ENCODE results near the gene TBX19.

TBX19 gene

GRCh38 chr1:168280296-168280927 is at the start of gene TBX19:
Gene TBX19, plus strand, starts transcription at chr1:168280877. Its CDS starts 214 bp downstream, at chr1:168281091.
- DNase-seq (ENCODE audit: low spot score in 2 of 2) (no peak), ATAC-seq (no peak)
- Mint-ChIP-seq H3K36me3 (no peaks in the 10 kb centered on the region), H3K27ac (no peak within 1 kb of the TSS), H3K4me3 (no peak within 1 kb of the TSS), H3K9me3 (no peaks in the 10 kb centered on the region), H3K4me1 (peaks cover 7% of the 10 kb centered on the region)

- Mint-ChIP-seq H3K4me3 (peak overlapping the region; percentile 30), H3K36me3 (peaks cover 94% of the 10 kb centered on the region), H3K27ac (no peak overlapping the region), H3K9me3 (no peaks in the 10 kb centered on the region), H3K4me1 (peaks cover 71% of the 10 kb centered on the region)
- peak; percentile 82 for ATAC-seq
- peak in 1 of 2 donors; percentile 65 for DNase-seq (ENCODE audit: low spot score in 2 of 2)
These were observed 45.7 kb upstream of the TBX19 start for GRCh38 chr1:168234846-168235547.

GRCh38 chr1:168235548-168235885 is 45.2 kb upstream of the TBX19 start:
- peaks cover 70% of the 10 kb centered on the region for H3K4me1 Mint-ChIP-seq
- peak; percentile 3 for ATAC-seq
- H3K9me3 Mint-ChIP-seq: no peaks in the 10 kb centered on the region

GRCh38 chr1:168235937-168236336 is 44.7 kb upstream of the TBX19 start:
- Mint-ChIP-seq H3K4me1 (peaks cover 66% of the 10 kb centered on the region), H3K36me3 (peaks cover 97% of the 10 kb centered on the region), H3K9me3 (no peaks in the 10 kb centered on the region), H3K27ac (peak overlapping the region; percentile 2), H3K4me3 (no peak overlapping the region)
- no peak for DNase-seq (ENCODE audit: low spot score in 2 of 2)
- no peak for ATAC-seq

More at GRCh38 chr1:168235548-168235885, 45.2 kb upstream of the TBX19 start:
- H3K27ac Mint-ChIP-seq: no peak overlapping the region
- peak overlapping the region; percentile 30 for H3K4me3 Mint-ChIP-seq
- DNase-seq (ENCODE audit: low spot score in 2 of 2): no peak
- peaks cover 97% of the 10 kb centered on the region for H3K36me3 Mint-ChIP-seq

- peaks cover 99% of the 10 kb centered on the region for H3K36me3 Mint-ChIP-seq
- ATAC-seq (peak; percentile 90), DNase-seq (ENCODE audit: low spot score in 2 of 2) (no peak)
- no peak overlapping the region for H3K4me3 Mint-ChIP-seq
- peaks cover 57% of the 10 kb centered on the region for H3K4me1 Mint-ChIP-seq
- no peaks in the 10 kb centered on the region for H3K9me3 Mint-ChIP-seq
- no peak overlapping the region for H3K27ac Mint-ChIP-seq
These were observed 43.7 kb upstream of the TBX19 start for GRCh38 chr1:168236836-168237611.

GRCh38 chr1:168243198-168243597 is 37.5 kb upstream of the TBX19 start:
- Mint-ChIP-seq H3K4me3 (no peak overlapping the region), H3K9me3 (no peaks in the 10 kb centered on the region), H3K27ac (no peak overlapping the region), H3K4me1 (peaks cover 46% of the 10 kb centered on the region), H3K36me3 (peaks cover 100% of the 10 kb centered on the region)
- DNase-seq (ENCODE audit: low spot score in 2 of 2) (no peak), ATAC-seq (no peak)

GRCh38 chr1:168243636-168244212 is 37.0 kb upstream of the TBX19 start:
- no peak overlapping the region for H3K4me3 Mint-ChIP-seq
- H3K4me1 Mint-ChIP-seq: peaks cover 51% of the 10 kb centered on the region
- H3K9me3 Mint-ChIP-seq: no peaks in the 10 kb centered on the region
- ATAC-seq: peak; percentile 75
- peak in 1 of 2 donors; percentile 41 for DNase-seq (ENCODE audit: low spot score in 2 of 2)
- H3K36me3 Mint-ChIP-seq: peaks cover 100% of the 10 kb centered on the region
- H3K27ac Mint-ChIP-seq: peak overlapping the region; percentile 32

- H3K4me1 Mint-ChIP-seq: peaks cover 58% of the 10 kb centered on the region
- H3K9me3 Mint-ChIP-seq: no peaks in the 10 kb centered on the region
- H3K4me3 Mint-ChIP-seq: no peak overlapping the region
- no peak overlapping the region for H3K27ac Mint-ChIP-seq
- DNase-seq (ENCODE audit: low spot score in 2 of 2): no peak
- no peak for ATAC-seq
- H3K36me3 Mint-ChIP-seq: peaks cover 100% of the 10 kb centered on the region
These were observed 35.6 kb upstream of the TBX19 start for GRCh38 chr1:168245042-168245441.

- DNase-seq (ENCODE audit: low spot score in 2 of 2): no peak
- peaks cover 100% of the 10 kb centered on the region for H3K36me3 Mint-ChIP-seq
- H3K4me3 Mint-ChIP-seq: no peak overlapping the region
- H3K27ac Mint-ChIP-seq: no peak overlapping the region
- ATAC-seq: no peak
- peaks cover 64% of the 10 kb centered on the region for H3K4me1 Mint-ChIP-seq
- no peaks in the 10 kb centered on the region for H3K9me3 Mint-ChIP-seq
These were observed 34.2 kb upstream of the TBX19 start for GRCh38 chr1:168246506-168246905.

GRCh38 chr1:168252204-168252733 is 28.4 kb upstream of the TBX19 start:
- peaks cover 2% of the 10 kb centered on the region for H3K9me3 Mint-ChIP-seq
- no peak for ATAC-seq
- no peak for DNase-seq (ENCODE audit: low spot score in 2 of 2)
- H3K4me1 Mint-ChIP-seq: peaks cover 27% of the 10 kb centered on the region
- peaks cover 77% of the 10 kb centered on the region for H3K36me3 Mint-ChIP-seq
- H3K27ac Mint-ChIP-seq: peak overlapping the region; percentile 15
- H3K4me3 Mint-ChIP-seq: no peak overlapping the region

- DNase-seq (ENCODE audit: low spot score in 2 of 2): no peak
- Mint-ChIP-seq H3K36me3 (peaks cover 39% of the 10 kb centered on the region), H3K9me3 (peaks cover 2% of the 10 kb centered on the region), H3K27ac (no peak overlapping the region), H3K4me3 (no peak overlapping the region), H3K4me1 (peaks cover 22% of the 10 kb centered on the region)
- no peak for ATAC-seq
These were observed 24.5 kb upstream of the TBX19 start for GRCh38 chr1:168256164-168256563.

- H3K27ac Mint-ChIP-seq: no peak overlapping the region
- DNase-seq (ENCODE audit: low spot score in 2 of 2): no peak
- H3K9me3 Mint-ChIP-seq: peaks cover 2% of the 10 kb centered on the region
- H3K4me1 Mint-ChIP-seq: peaks cover 28% of the 10 kb centered on the region
- H3K4me3 Mint-ChIP-seq: no peak overlapping the region
- H3K36me3 Mint-ChIP-seq: peaks cover 31% of the 10 kb centered on the region
- no peak for ATAC-seq
These were observed 23.3 kb upstream of the TBX19 start for GRCh38 chr1:168257397-168257796.

- Mint-ChIP-seq H3K27ac (no peak overlapping the region), H3K36me3 (peaks cover 23% of the 10 kb centered on the region), H3K4me3 (no peak overlapping the region), H3K4me1 (peaks cover 28% of the 10 kb centered on the region), H3K9me3 (peaks cover 2% of the 10 kb centered on the region)
- ATAC-seq: no peak
- no peak for DNase-seq (ENCODE audit: low spot score in 2 of 2)
These were observed 21.1 kb upstream of the TBX19 start for GRCh38 chr1:168259567-168259966.

GRCh38 chr1:168260393-168260792 is 20.3 kb upstream of the TBX19 start:
- ATAC-seq (no peak), DNase-seq (ENCODE audit: low spot score in 2 of 2) (no peak)
- Mint-ChIP-seq H3K27ac (no peak overlapping the region), H3K4me3 (no peak overlapping the region), H3K36me3 (peaks cover 15% of the 10 kb centered on the region), H3K4me1 (peaks cover 28% of the 10 kb centered on the region), H3K9me3 (no peaks in the 10 kb centered on the region)

- no peaks in the 10 kb centered on the region for H3K9me3 Mint-ChIP-seq
- no peak for DNase-seq (ENCODE audit: low spot score in 2 of 2)
- H3K4me3 Mint-ChIP-seq: no peak overlapping the region
- H3K36me3 Mint-ChIP-seq: peaks cover 14% of the 10 kb centered on the region
- no peak for ATAC-seq
- no peak overlapping the region for H3K27ac Mint-ChIP-seq
- H3K4me1 Mint-ChIP-seq: peaks cover 28% of the 10 kb centered on the region
These were observed 19.3 kb upstream of the TBX19 start for GRCh38 chr1:168261390-168261789.

Data from stimulated activated effector memory CD8-positive, alpha-beta T cell treated with anti-CD3 and anti-CD28 coated beads, Interleukin-12 subunit alpha, Interleukin-12 subunit beta, amount 100 ng/mL, for 72 hours (primary cell).